ENCODE results near the gene S100A8. TPM values are rescaled to one million over a fixed set of nuclear protein-coding genes. Genes with fewer than 3 reads are reported as not detected.

S100A8 gene
- total and polyA plus RNA-seq, 7 donors = 14.2 to 109 (median 82.2) TPM; not detected in 1

- TF ChIP-seq, protein P1, sequence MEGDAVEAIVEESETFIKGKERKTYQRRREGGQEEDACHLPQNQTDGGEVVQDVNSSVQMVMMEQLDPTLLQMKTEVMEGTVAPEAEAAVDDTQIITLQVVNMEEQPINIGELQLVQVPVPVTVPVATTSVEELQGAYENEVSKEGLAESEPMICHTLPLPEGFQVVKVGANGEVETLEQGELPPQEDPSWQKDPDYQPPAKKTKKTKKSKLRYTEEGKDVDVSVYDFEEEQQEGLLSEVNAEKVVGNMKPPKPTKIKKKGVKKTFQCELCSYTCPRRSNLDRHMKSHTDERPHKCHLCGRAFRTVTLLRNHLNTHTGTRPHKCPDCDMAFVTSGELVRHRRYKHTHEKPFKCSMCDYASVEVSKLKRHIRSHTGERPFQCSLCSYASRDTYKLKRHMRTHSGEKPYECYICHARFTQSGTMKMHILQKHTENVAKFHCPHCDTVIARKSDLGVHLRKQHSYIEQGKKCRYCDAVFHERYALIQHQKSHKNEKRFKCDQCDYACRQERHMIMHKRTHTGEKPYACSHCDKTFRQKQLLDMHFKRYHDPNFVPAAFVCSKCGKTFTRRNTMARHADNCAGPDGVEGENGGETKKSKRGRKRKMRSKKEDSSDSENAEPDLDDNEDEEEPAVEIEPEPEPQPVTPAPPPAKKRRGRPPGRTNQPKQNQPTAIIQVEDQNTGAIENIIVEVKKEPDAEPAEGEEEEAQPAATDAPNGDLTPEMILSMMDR (IDR thresholded peaks at IDR 0.05) = no peak
- TF ChIP-seq POLR2AphosphoS5 (IDR thresholded peaks at IDR 0.05) (no peak), EP300 (IDR thresholded peaks at IDR 0.05) (no peak), POLR2A (IDR thresholded peaks at IDR 0.05) (no peak)
- Histone ChIP-seq H3K4me1 (no peaks in the 10 kb centered on the region), H3K27me3 (no peaks in the 10 kb centered on the region), H3K9me3 (no peaks in the 10 kb centered on the region), H3K36me3 (no peaks in the 10 kb centered on the region), H3K27ac (no peak overlapping the region), H3K4me3 (no peak overlapping the region)
- DNase-seq = no peak
- 83 to 89% methylated on average over 8 of the region's 8 CpGs for WGBS, 2 donors
- intact Hi-C loops (cut with DNase I) = no loop called here
Measured at GRCh38 chr1:153365696-153366095, 25.2 kb downstream of the S100A8 start.

DNA sequence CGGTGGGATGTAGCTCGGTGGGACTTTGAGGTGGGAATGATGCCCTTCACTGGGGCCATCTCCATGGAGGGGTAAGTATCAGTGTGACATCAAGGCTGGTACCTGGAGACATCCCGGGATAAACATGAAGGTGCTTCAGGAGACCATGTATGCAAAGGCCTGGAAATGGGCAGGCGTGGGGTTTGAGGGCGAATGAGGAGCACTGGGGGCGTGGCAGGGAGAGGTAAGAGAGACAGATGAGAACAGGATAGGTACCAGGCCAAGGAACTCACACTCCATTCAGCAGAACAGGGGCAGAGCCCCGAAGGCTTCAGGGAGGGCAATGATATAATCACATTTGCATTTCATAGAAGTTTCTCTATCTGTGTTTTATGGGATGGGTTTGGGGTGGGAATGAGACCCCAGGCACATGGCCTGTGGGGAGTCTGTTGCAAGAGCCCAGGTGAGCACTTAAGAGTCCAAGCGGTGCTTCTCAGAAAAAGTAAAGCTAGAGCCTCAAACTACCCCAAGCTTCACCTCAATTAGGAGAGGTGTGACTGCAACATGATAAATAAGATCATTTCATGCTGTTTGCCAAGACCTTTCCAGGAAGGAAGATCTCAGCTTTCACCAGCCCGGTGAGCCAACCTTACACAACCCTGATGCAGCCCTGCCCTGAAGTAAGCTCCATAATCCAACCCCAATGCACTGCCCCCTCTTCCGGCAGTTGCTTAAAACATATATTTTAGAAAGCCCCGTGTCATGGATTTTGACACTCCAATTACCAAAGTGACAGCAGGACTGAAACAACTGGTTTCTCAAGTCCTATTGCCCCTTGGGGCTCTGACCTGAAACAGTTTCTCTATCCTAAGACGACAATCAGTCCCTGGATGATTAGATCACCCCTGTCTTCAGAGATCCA, 25.9 kb downstream of the S100A8 start:
- intact Hi-C loops (cut with DNase I) = no loop called here
- H3K27me3 ChIP-seq = no peaks in the 10 kb centered on the region
- H3K4me3 ChIP-seq = no peak overlapping the region
- no peaks in the 10 kb centered on the region for H3K4me1 ChIP-seq
- 78% methylated on average over 12 of the region's 12 CpGs for WGBS, 2 donors
- H3K9me3 ChIP-seq = no peaks in the 10 kb centered on the region
- no peaks in the 10 kb centered on the region for H3K36me3 ChIP-seq
- H3K27ac ChIP-seq = no peak overlapping the region
- no peak for DNase-seq
- TF ChIP-seq EP300 (IDR thresholded peaks at IDR 0.05) = no peak
- TF ChIP-seq, protein P1 (IDR thresholded peaks at IDR 0.05) = no peak
- no peak for TF ChIP-seq POLR2AphosphoS5 (IDR thresholded peaks at IDR 0.05)

- no peak for DNase-seq
- H3K4me3 ChIP-seq = no peak overlapping the region
- TF ChIP-seq, protein P1 (IDR thresholded peaks at IDR 0.05) = no peak
- TF ChIP-seq POLR2A (IDR thresholded peaks at IDR 0.05) (no peak), POLR2AphosphoS5 (IDR thresholded peaks at IDR 0.05) (no peak), EP300 (IDR thresholded peaks at IDR 0.05) (no peak)
- H3K4me1 ChIP-seq = no peaks in the 10 kb centered on the region
- no peaks in the 10 kb centered on the region for H3K9me3 ChIP-seq
- no peaks in the 10 kb centered on the region for H3K27me3 ChIP-seq
- H3K36me3 ChIP-seq = no peaks in the 10 kb centered on the region
- intact Hi-C loops (cut with DNase I) = no loop called here
- H3K27ac ChIP-seq = no peak overlapping the region
Measured at GRCh38 chr1:153364156-153364555, 26.7 kb downstream of the S100A8 start.

- Histone ChIP-seq H3K27ac (no peak overlapping the region), H3K4me1 (no peaks in the 10 kb centered on the region), H3K36me3 (no peaks in the 10 kb centered on the region), H3K4me3 (no peak overlapping the region), H3K9me3 (no peaks in the 10 kb centered on the region), H3K27me3 (no peaks in the 10 kb centered on the region)
- no peak for DNase-seq
- intact Hi-C loops (cut with DNase I) = no loop called here
- WGBS, 2 donors = 81 to 84% methylated on average over 3 of the region's 3 CpGs
- TF ChIP-seq POLR2AphosphoS5 (IDR thresholded peaks at IDR 0.05) = no peak
- TF ChIP-seq, protein P1 (IDR thresholded peaks at IDR 0.05) = no peak
- no peak for TF ChIP-seq POLR2A (IDR thresholded peaks at IDR 0.05)
- no peak for TF ChIP-seq EP300 (IDR thresholded peaks at IDR 0.05)
Measured at GRCh38 chr1:153363641-153364040, 27.2 kb downstream of the S100A8 start.
